Activated T-cell treated with anti-CD3 and anti-CD28 coated beads, Interleukin-2, amount 50 U/mL, for 48 hours (primary cell): ENCODE results near the gene KLRD1.
A peak's percentile ranks its signal among the peaks of the same experiment; 100 is the strongest.
"Not testable (repeated sequence)": the region's sequence is repeated elsewhere in the genome, so short reads cannot be mapped to it uniquely, and the experiment has no call there.

ENCODE experiments used
- DNase-seq, 2 experiments: peaks; one replicate each; pipeline ENCODE4 v3.0.0-alpha.2; 2020

The KLRD1 gene, protein sequence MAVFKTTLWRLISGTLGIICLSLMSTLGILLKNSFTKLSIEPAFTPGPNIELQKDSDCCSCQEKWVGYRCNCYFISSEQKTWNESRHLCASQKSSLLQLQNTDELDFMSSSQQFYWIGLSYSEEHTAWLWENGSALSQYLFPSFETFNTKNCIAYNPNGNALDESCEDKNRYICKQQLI

DNA sequence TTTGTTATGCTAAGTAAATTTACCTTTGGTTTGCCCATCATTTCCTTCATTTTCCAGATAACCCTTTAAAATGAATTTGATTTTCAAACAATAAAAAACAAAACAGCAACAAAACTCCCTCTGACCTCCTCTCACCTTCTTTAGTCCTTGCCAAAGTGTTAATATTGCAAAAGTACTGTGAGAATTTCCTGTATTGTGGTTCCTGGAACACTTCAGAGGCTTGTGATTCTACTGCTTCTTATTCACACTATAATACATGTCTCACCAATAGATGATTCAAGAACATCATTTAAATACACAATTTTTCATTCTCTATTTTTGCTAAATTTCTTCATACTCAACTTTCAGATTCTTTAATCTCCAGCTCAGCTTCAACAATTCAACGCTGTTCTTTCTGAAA, at the start of gene KLRD1:
Gene KLRD1, plus strand, starts transcription at position 241 of the 400 bp plus-strand sequence. CDS start 208 bp downstream, outside the sequence.
- DNase-seq: no peak

DNA sequence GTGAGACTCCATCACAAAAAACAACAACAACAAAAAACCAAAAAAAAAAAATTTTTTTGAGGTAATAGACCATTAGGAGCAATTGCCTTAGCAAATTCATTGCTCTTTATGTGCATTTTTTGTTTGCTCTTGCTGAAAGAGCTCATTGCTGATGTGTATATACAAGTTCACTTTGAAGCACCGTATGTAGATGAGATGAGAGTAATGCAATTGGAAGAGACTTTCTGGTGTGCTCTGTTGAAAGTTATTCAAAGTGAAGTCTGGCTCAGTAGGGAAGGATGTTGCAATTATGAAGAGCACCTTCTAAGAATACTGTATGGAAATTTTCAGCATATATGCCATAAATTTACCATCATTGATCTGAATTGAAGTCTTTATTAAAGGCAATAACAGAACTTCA, 46.7 kb upstream of the KLRD1 start:
- DNase-seq: no peak

DNA sequence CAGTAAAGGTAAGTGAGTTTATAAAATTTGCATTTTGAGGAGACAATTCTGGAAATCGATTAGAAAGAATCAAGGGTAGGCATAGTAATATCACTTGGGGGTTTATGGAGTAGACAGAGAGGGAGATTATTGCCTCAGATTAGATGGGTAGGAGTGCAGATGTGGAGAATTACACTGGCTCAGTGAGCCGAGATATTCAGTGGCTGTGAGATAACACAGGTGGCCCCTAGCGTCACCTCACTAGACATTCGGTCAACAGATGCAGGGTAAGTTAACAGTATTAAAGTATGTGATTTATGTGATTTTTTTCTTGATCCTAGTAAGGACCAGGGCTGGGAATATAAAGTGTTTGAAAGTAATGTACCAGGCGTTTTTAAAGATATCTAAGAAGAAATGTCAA, 39.6 kb upstream of the KLRD1 start:
- DNase-seq: no peak

DNA sequence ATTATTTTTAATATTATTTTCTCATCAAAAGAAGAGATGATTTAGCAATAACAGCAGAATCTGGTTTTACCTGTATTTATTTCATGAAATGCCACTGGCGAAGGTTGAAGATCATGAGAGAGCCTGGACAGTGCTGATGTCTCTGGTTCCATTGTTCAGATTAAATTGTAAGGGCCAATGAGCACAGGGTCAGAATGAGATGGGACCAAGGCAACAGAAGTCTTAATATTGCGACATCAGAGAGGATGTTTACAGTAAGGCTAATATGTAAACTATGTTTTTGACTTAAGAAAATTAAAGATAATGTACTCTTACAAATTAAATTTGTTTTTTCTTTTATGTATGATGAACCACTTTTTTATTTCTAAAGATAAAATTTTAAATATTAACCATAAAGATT, 35.2 kb upstream of the KLRD1 start:
- no peak for DNase-seq

DNA sequence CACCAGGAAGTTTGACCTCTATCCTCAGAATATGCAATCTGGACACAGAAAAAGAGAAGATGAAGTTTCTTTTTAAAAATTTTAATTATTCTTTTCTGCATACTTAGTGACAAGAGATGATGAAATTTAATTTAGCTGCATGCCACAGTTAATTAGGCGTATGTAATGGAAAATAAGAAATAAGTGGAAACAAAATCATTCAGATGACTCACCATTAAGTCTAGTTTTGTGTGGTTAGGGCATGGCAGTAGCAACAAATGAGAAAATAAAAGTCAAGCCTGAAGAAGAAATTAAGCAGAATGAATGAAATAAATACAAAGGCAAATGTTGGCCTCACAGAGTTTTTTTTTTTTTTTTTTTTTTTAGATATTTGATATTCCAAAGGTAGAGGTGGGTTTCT, 30.9 kb upstream of the KLRD1 start:
- DNase-seq: no peak

DNA sequence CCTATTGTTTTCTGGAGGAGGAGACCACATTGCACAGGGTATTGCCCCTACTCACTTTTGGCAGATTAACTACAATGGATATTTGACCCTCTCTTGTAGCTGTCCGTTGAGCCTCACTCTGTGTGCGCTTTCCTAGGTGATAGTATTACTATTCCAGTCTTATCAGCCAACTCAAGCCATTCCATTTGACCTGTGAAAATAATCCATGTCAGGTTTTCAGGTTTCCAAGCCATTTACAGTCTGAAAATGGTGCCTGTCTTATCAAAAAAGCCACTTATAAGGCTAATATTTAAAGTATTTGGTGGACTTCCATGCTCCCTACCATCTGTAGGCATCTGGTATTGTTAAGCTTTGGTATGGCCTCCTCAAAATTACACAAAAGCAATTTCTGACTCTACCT, 29.6 kb upstream of the KLRD1 start:
- no peak for DNase-seq

DNA sequence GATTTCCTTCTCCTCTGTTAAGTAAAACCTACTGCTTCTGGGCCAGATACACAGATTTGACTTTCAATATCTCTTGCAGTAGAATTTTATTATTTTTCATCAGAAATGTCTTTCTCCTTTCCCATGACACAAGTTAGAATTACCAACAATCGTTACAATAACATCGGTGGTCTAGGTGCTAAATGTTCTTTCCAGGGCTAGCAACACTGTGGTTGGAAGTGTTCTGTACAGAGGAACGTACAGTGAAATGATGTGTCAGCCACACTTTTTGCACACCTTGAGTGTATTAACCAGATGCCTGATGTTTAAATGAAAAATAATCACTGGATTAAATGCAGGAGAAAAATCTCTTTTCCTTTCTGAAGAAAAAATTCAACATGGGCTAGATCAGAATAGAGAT, 27.7 kb upstream of the KLRD1 start:
- DNase-seq: no peak

DNA sequence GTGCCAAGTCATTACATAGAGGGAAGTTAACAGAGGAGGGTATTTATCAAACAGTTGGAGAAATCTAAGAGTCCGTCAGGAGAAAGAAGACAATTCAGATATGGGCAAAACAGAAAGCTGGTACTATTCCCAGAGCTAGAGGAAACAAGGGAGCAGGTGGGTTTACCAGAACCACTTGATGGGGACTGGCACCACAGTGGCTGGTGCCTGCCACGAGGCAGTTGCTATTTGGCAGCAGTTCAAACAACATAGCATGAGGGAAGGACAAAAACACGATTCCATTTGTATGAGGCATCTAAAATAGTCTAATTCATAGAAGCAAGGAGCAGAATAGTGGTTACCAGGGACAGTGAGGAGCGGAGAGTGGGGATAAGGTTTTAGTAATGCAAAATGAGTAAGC, 24.6 kb upstream of the KLRD1 start:
- DNase-seq: no peak

DNA sequence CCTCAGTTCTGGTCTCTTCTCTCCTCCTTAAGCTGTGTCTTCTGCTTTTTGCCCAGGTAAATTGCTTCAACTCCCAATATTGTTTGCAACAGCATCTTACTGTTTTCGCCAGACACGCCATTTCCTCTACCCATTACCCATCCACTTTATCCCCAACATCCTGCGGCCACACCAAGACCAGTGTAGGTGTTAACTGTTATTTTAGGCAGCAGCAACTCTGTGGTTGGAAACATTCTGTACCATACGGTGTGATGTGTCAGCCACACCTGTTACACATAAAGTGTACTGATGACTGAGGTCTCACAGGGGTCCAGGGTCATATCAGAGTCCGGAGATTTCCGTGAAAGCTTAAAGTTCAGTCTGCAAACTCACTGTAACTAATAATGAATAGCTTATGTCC, 21.8 kb upstream of the KLRD1 start:
- peak; percentile 39 to 41 for DNase-seq

DNA sequence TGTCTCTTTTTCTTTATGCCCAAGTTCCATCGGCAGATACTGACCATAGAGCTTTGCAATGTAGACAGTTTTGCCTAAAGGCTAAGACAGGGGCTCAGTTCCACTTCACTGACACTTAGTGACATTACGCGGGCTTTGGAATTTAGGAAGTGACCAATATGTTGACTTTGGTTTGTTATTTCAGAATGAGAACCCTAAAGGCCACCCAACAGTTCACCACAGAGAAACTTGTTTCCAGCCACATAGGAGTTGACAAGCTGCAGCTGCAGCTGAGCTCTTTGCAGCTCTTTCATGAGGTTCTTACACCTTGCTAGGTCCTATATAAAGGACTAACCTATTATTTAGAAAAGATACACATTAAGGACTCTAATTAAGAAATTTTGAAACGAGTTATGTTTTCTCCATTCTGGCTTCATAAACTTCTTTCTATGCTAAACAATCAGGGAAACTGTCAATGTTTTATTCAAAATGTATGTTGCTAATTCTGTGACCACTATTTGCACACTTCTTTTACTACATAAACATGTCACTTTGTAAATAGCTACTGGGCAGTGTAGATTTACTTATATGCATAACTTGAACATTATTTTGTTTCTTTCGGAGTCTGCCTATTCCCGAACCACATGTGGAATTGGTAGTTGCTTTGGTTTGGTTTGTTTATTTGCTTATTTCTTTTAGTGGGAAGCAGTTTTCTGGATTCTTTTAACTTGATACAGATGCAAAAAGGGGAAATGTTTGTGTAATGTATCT, 18.5 kb upstream of the KLRD1 start:
- DNase-seq: no peak

DNA sequence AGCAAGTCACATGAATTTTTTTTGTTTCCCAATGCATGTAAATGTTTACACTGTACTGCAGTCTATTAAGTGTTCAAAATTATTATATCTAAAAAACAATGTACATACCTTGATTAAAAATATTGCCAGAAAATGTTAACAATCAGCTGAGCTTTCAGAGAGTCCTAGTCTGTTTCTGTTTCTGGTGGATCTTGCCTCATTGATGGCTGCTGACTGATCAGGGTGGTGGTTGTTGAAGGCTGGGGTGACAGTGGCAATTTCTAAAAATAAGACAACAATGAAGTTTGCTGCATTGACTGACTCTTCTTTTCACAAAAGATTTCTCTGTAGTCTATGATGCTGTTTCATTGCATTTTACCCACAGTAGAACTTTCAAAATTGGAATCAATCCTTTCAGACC, 16.6 kb upstream of the KLRD1 start:
- DNase-seq: no peak

DNA sequence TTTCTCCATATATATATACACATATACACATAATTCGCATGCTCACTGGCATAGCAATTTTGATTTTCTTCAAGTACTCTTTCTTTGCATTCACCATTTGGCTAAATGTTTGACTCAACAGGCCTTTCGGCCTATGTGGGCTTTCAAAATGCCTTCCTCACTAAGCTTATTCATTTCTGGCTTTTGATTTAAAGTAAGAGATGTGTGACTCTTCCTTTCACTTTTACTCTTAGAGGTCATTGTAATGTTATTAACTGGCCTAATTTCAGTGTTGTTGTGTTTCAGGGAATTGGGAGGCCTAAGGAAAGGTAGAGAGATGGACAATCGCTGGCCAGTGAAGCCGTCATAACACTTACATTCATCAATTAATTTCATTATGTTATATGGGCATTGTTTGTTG, 14.5 kb upstream of the KLRD1 start:
- no peak for DNase-seq

DNA sequence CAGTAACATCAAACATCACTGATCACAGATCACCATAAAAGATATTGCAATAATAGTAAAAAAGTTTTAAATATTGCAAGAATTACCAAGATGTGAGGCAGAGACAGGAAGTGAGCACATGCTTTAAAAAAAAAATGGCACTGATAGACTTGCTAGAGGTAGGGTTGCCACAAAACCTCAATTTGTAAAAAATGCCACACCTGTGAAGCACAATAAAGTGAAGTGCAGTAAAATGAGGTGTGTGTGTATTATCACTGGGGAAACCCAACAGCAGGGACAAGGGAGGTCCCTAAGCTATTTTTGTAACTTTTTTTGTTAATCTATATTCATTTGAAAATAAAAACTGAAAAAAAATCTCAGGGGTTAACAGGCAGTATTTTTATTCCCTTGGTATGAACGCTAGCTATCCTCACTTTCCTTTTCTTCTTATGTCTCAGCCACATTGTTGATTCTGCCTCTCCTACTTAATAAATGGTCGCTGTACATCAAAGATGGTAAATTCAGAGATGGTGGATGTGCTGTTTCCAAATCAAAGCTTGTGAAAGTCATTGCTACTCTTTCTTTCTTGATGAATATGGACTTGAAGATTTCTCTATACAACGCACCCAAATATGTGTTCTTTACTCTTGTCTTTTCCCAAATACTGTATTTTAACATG, 14.0 kb upstream of the KLRD1 start:
- DNase-seq: no peak

DNA sequence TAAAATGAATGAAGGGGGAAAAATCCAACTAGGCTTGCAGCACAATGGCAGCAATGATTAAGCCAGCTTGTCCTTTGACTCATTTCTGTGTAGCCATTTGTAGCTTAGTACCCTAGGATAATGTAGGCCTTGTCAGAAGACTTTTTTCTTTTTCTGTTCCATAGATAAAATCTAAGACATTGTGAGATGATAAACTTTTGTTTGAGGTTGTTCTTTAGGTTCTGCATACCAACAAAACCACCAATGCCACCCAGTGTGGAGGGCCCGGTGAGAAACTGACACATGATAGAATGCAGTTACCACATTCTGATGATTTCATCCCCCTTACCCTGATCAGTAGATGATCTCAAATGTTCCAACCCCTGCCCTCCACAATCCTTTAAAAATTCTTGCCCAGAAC, 6.6 kb upstream of the KLRD1 start:
- peak; percentile 71 to 74 for DNase-seq

DNA sequence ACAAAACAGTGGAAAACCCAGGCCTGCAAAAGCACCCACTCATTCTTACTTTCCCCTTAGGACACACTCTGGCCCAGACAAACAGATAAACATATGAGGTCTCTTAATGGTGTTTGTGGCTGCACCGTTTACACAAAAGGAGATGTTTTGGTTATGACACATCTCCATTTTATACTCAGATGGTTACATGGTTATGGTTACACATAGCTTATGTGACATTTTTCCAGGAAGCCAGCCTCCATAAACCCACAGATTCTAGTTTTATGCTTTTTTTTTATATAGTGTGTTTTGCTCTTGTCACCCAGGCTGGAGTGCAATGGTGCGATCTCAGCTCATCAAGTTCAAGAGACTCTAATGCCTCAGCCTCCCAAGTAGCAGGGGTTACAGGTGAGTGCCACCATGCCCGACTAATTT, 3.5 kb upstream of the KLRD1 start:
- peak; percentile 56 to 57 for DNase-seq

DNA sequence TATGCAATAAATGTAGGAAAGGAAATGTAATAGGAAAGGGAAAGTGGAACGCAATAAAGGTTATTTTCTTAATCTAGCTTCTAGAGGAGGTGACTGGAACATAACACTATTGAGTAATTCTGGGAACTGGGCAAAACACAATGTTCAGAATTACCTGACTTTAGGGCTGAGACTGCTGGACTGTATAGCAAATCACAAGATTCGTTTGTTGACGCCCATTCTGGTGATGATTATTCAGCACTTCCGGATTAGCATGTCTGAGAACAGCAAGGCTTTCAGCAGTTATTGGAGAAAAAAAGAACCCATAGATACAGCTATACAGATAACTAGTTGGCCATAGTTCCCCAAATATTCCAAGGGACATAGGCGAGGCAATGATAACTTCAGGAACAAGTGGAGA, 2.3 kb upstream of the KLRD1 start:
- DNase-seq: no peak

DNA sequence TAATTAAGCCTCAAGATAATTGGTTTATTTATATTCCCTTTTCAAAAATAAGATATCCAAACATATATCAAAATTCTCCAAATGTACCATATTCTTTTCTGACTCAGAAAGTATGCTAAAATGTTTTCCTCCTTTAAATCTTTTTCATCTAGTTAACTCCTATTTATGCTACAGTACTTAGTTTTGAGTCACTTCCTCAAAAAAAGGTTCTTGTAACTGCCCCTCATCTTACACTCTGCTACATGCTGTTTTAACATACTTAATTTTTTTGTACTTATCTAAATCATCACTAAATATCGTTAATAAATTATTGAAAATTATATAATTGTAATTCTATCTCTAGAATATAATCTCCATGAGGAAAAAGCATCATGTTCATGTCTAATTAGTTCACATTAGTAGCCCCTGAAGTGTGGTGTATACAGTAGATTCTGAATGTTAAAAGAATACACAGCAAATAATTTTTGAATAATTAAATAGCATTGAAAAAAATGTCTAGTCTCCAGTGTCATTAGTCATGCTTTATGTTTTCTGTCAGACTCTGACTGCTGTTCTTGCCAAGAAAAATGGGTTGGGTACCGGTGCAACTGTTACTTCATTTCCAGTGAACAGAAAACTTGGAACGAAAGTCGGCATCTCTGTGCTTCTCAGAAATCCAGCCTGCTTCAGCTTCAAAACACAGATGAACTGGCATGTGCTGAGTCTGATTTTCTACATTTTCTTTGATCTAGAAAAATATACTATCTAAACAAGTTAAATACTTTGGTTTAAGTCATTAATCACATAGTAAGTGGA, 3.5 kb downstream of the KLRD1 start:
- DNase-seq: no peak

DNA sequence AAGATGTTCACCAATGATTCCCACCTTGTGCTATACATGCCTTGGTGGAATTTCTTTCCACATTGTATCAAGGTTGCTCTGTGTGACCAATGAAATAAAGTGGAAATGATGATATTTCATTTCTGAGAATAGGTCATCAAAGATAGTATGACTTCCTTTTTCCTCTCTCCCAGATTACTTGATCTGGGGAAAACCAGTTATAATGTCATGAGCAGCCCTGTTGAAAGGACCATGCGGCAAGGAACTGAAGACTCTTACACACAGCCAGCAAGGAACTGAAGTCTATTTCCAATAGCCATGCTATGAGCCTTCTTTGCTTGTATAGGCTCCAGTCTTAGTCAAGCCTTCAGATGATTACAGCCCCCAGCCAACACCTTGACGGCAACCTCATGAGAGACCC, 11.7 kb downstream of the KLRD1 start:
- DNase-seq: peak in 1 of 2 experiments; percentile 30

DNA sequence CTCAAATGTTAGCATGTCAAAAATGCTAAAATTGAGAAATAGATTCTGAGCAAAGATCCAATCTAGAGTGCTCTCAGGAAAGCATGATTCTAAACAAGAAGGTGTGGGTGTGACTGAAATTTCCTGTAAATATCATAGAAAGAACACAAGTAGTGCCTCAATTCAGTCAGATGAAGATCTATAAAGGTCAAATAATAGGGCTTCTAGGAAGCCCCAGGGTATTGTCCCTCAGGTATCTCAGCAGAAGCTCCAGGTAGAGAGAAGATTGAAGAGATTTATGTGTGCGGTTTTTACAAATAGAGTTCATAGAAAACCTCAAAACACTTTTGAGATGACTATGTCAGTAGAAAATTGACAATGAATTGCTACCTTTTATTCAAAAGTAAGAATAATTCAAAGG, 13.0 kb downstream of the KLRD1 start:
- DNase-seq: no peak

DNA sequence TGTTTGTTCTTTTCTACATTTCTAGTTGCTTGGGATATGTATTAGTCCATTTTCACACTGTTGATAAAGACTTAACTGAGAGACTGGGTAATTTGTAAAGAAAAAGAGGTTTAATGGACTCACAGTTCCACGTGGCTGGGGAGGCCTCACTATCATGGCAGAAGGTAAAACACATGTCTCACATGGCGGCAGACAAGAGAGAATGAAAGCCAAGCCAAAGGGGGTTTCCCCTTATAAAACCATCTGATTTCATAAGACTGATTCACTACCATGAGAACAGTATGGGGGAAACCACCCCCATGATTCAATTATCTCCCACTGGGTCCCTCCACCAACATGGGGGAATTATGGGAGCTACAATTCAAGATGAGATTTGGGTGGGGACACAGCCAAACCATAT, 21.0 kb downstream of the KLRD1 start:
- not testable (repeated sequence) for DNase-seq

DNA sequence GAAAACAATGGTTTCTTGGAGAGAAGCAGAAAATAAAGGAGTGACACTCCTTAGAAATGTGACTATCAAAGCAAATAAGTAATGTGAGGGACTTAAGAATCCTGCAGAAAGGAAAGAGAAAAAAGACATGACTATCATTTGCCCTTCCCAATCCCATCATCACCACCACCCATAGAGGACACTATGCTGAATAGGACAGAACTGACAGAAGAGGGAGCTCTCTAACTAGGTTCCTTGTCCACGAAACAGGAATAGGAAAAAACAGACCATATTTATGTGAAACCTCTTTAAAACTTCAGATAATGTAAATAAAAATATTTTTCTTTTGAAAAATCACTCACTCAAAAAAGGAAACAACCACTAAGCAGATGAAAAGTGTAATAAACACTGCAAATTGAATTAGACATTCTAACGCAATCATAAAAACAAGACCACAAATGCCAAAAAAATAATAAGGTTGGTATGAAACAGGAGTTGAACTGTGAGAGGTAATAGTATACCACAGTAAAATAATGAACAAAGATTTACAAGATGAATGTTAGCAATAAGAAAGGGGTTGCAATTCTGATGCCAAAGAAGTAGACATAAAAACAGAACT, 24.1 kb downstream of the KLRD1 start:
- DNase-seq: no peak

DNA sequence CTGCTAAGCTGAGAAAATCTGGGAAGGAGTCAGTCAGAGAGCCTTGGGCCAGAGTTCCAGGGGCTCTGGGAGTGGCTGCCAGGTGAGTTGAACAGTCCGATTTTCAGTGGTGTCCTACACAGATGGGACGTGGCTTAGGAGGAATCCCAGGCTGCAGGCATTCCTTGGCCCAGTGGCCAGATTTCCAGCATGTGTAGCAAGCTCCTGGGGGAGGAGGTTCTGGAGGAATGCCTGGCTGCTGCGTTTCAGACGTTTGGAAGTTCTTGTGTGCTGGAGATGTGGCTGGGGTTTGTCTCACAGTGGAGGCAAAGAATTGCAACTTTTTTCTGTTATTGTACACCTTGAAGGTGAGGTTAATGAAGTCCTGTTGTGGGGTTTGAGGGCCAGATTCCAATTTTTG, 28.5 kb downstream of the KLRD1 start:
- DNase-seq: not testable (repeated sequence)

DNA sequence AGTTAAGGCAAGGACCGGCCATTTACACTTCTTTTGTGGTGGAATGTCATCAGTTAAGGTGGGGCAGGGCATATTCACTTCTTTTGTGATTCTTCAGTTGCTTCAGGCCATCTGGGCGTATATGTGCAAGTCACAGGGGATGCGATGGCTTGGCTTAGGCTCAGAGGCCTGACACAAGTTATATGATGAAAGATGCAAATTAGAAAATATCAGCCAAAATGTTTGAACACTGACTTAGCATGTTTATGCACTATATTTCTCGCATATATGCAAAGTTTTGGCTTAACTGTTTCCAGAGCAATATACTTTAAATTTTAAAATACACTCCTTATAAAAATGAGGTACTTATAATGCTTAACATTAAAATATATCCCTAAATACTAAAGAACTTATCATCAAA, 30.8 kb downstream of the KLRD1 start:
- DNase-seq: not testable (repeated sequence)
